IPS-18c (cell line): ENCODE data around the gene PDZRN3.

Experiments used
- H3K4me3 ChIP-seq: 2 replicates; pipeline ENCODE4 v1.7.0; 2013; ENCODE audit warnings: low read depth, mild to moderate bottlenecking, low read length, moderate library complexity; ENCODE audit not compliant: insufficient read depth
- H3K9me3 ChIP-seq: one replicate; pipeline ENCODE4 v1.6.1; 2013; ENCODE audit warnings: mild to moderate bottlenecking, low read length, moderate library complexity; ENCODE audit not compliant: control insufficient read depth, insufficient read depth

The PDZRN3 gene

DNA sequence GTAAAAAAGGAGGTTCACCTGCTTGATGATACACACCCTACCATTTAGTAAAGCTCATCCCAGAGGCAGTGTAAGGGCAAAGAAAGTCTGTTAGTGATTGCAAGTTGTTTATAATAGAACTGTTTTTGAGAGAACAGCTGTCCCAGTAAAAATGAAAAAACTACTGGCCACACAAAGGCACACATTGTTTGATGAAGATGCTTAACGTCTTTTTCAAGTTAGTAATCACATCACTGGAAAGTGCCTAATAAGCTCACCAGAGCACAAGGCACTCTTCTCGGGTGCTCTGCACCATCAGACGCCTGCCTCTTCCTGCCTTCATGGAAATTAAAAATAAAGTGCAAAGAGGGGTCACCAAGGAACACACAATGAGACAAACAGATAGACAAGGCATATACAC lies 186.9 kb downstream of the PDZRN3 start:
- no peak overlapping the region for H3K4me3 ChIP-seq
- H3K9me3 ChIP-seq: no peaks in the 10 kb centered on the region

DNA sequence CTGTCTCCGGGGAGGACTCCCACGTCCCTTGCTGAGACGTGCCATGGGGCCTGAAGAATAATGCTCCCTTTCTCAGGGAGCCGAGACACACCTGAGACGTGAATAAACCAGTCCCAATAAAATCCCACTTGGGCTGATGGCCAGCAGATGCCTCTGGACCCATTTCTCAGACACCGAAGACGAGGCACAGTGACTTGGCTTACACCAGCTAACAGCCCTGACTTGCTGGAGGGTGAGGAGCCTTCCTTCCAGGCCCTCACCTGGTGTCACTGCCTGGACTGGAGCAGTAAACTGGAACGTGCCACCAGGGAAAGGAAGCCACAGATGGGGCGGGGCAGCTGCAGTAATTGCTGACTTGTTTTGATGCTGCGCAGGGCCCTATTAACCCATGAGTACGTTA lies 189.7 kb downstream of the PDZRN3 start:
- no peak overlapping the region for H3K4me3 ChIP-seq

DNA sequence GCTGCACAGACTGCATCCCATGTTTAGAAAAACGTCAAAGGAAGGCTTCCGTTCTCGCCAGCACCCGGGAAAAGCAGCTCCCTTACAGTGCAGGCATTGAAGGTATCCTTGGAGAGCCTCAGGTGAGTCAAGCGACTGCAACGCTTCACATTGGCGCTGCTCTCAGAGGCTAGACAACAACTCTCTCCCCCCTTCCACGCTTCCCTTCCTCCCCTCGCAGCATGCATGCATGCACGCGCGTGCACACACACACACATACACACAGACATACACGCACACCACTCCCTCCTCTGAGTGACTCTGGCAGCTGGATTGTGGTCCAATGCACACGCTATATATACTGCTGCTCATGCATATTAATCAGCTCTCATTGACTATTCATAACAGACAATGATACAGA lies 191.1 kb downstream of the PDZRN3 start:
- Histone ChIP-seq H3K4me3 (no peak overlapping the region), H3K9me3 (no peaks in the 10 kb centered on the region)

More for the DNA sequence above, 189.7 kb downstream of the PDZRN3 start:
- no peaks in the 10 kb centered on the region for H3K9me3 ChIP-seq

DNA sequence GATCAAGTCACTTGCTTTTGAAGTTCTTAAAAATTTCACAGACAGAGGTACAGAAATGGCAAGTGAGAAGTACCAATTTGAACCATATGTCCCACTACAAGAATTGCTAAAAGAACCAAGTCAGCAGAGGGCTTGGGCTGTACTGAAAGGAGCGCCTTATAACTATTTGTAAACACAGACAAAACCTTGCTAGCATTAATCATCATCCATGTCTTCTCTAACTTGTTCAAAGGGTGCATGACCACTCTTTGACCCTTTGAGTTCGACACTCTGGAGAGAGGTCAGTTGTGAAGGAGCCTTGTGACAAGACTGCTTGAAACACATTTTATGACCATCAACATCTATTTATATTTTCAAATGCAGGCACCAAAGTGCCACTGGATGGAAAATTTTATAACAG lies 191.7 kb downstream of the PDZRN3 start:
- Histone ChIP-seq H3K4me3 (no peak overlapping the region), H3K9me3 (no peaks in the 10 kb centered on the region)

DNA sequence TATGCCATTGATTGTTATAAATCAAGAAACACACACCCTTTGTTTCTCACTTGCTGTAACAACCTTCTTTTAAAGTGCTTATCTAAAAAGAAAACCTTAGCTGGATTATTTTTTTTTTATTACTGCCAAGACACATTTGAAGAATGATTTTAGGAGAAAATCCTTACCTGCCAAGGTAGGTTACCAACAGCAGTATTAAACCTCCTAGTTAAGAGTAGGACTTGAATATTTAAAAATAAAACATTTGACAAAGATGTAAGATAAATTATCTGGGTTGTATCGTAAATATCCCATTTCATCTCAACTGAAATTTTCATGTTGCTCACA lies 192.1 kb downstream of the PDZRN3 start:
- Histone ChIP-seq H3K4me3 (no peak overlapping the region), H3K9me3 (no peaks in the 10 kb centered on the region)

DNA sequence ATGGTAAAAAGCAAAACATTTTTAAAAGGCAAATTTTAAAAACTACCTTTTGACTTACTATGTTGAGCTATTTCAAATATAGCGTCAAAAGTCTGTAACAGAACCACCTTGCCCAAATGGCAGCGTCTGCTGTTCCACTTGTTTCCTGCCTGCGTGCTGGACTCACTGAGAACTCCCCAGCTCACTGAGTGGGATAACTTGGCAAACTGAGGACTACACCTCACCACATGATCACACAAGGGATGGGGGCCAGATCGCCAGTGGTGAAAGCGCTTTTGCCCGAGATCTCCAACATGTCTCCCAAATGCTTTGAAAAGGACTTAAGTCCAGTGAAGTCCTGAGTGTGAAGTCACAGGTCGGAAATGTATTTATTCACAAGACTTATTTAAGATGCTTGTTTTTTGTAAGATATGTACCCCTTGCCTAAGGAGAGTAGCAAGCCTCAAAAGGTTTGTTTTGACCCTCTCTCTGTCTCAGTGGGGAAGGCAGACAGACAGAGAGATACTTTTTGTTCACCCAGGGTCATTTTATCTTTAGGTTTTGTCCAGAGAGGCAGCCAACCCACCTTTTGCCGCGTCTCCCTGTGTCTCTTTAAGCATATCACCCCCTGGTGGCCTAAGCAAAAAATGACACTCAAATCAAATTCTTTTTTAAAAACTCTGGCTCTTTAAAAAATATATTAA lies 192.6 kb downstream of the PDZRN3 start:
- no peak overlapping the region for H3K4me3 ChIP-seq
- no peaks in the 10 kb centered on the region for H3K9me3 ChIP-seq

DNA sequence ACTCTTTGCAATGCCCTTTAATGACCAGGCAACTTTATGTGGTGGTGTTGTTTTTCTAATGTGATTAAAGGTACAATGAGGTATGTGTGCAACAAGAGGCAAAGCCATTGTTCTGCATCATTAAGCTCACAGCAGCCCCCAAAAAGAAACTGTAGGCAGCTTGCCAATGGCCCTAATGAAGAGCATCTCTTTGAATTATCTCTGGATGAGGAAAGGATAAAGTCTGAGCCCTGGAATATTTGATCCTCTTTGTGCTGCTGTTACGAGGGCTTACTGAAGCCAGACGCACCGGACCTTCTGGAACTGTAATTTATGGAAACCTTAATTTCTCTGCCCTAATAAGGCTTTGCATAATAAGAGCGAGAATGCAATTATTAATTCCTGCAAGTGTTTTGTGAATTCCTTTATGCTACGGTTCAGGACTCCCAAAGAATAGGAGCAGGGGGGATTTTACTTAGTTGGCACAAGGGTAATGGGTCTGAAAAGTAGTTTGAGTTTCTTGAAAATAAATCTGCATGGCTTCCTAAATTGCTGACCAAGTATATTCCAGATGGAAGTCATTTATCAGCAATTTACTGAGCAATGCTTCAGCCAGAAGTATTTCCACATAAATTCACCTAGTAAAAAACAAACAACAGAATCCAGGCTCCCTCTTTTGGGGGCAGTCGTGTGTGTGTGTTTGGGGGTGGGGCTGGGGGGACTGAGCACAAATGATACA lies 193.4 kb downstream of the PDZRN3 start:
- no peak overlapping the region for H3K4me3 ChIP-seq
- no peaks in the 10 kb centered on the region for H3K9me3 ChIP-seq

DNA sequence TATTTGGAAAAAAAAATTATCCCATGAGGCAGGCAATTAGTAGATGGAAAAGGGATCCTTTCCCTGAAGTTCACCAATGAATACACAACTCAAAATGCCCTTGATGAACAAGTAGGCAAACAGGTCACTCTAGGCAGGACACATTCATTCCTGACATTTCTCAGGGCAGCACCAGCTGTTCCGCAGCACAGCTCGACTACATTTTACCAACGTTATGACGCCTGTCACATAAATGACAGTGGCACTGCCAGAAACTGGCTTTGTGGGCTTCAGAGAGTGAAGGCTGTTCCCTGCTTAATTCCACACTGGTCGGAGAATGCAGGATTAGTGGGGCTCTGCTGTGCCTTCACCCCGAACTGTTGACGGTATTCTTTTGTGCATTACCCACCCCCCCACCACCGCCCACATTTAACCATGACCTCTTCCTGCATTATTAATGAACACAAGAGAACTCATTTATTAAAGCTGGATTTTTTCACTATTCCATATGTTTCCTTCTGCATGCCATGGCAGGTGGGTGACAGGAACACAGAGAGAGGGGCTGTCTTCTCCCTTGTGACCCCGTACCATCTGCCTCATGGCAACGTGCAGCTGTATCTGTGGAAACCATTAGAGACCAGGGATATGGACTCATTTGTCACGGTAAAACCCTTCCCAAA lies 197.6 kb downstream of the PDZRN3 start:
- no peak overlapping the region for H3K4me3 ChIP-seq

DNA sequence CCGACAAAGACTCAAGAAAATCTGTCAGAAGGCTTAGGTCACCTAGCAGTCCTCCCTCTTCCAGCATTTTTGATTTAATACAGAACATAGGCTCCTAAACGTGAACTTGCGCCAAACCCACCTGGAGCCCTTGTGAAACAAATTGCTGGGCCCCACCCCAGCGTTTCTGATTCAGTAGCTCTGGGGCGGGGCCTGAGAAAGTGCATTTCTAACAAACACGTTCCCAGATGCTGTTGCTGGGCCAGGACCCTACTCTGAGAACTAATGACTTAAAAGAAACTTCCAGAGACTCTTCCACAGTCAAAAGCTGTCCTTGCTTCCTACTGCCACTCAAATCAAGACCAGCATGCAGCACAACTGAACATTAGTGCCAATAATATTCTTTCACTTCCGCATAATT lies 198.1 kb downstream of the PDZRN3 start:
- no peak overlapping the region for H3K4me3 ChIP-seq
- H3K9me3 ChIP-seq: no peaks in the 10 kb centered on the region

More for the DNA sequence above, 197.6 kb downstream of the PDZRN3 start:
- no peaks in the 10 kb centered on the region for H3K9me3 ChIP-seq

DNA sequence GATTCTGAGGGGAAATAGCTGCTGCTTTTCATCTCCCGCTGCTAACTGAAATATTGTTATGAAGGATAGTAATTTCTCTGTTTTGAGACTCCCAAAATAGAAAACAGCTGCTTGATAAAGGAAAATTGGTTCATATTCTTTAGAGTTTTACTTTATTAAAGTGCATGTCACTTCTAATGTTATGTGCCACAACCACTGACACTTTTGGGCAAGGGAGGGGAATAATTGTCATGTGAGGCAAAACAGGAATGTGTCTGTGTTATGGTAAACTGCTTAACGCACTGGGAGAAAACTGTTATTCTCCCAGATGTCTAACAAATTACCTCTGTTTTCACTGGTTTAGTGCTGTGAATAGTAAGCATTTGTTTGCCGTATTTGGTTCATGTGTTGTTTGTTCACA lies 201.6 kb downstream of the PDZRN3 start:
- no peak overlapping the region for H3K4me3 ChIP-seq
- no peaks in the 10 kb centered on the region for H3K9me3 ChIP-seq

DNA sequence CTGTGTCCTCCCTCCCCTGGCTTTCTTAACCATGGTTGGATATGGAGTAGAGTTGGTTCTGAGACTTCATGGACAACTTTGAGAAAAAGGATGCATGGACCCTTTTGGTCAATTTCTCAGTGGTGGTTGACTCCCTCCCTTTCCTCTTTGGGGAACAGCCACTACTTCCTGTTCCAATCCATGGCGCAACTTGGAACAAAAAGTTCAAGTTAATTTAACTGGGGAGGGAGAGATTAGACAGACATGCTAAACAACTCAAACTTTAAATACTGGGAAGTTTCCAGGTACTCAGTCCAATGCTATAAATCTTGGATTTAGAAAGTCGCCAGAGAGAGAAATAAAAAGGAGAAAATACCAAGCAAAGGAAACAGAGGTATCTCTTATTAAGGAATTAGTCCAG lies 202.2 kb downstream of the PDZRN3 start:
- Histone ChIP-seq H3K9me3 (no peaks in the 10 kb centered on the region), H3K4me3 (no peak overlapping the region)

DNA sequence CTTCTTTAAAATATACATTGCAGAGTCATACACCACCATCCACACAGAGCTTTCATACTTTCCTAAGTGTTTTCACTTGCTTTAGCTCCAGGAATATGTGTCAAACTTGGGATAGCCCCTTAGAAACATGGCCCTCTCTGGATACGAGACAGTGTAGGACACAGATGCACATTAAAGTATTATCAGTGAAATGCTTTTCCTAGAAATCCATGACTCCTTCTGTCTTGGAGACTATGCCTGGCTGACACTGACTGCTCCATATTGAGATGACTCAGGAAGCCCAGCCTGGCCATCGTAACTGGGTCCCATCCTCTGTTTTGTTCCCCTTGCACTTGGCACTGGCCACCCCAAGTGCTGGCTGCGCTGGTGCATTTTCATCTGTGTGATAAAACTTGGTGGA lies 204.8 kb downstream of the PDZRN3 start:
- no peak overlapping the region for H3K4me3 ChIP-seq
- H3K9me3 ChIP-seq: no peaks in the 10 kb centered on the region

DNA sequence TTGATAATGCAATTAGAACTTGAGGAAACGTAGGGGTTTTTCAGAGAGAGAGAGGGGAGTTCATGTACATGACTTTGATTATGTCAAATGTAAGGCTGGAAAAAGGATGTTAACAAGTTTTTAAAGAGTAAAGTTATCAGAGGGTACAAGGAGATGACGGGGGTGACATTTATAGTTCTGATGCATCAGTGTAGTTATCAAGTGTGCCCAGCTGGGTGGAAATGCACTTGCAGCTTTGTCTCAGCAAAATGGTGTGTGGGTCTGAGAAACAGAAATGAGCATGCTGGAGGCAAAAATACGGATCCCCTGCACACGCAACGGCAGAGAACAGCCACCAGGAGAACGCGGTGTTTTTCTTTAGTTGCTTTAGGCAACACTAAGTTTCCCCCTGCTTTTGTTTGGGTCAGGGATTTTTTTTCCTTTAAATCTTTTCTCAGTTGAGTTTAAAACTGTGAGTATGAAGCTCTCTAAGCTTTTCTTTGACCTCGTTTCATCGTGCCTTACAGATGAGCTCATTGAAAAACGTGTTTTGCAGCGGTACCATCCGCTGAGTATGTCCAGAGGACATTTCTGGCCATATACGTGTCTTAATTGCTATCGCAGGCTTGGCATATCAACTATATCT lies 205.4 kb downstream of the PDZRN3 start:
- no peaks in the 10 kb centered on the region for H3K9me3 ChIP-seq
- H3K4me3 ChIP-seq: no peak overlapping the region

DNA sequence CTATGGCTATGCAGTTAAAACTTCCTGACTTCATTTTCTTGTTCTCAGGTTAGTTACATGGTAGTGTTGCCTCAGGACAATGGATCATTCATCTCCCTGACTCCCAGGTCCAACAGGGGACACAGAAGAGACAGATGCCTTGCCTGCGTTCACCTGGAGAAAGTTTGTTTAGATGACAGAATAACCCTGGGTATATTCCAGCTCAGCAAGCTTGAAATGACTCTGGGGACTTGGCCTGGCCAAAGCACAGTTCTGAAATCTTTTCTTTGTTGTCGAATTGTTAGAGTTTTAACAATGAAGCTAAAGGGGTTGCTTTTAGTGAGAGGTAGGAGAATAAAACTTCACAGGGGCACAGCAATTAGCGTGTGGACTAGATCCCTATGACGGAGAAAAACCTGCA lies 206.1 kb downstream of the PDZRN3 start:
- H3K4me3 ChIP-seq: no peak overlapping the region
- H3K9me3 ChIP-seq: no peaks in the 10 kb centered on the region

DNA sequence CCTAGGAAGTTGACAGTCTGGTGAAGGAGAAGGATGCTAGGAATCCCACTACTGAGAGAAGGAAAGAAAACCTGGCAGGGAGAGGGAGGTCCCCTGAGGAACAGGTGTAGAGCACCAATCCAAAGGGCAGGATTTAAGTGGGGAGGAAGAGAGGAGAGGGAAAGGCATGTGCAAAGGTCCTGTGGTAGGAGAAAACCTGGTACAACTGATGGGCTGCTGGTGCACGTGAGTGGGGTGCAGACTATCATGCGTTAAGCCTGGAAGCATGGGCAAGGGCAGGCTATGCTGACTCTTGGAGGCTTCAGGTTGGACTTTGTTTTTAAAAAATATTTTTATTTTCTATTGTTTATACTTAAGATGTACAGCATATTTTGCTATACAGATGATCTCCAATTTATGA lies 209.6 kb downstream of the PDZRN3 start:
- no peak overlapping the region for H3K4me3 ChIP-seq
- no peaks in the 10 kb centered on the region for H3K9me3 ChIP-seq

DNA sequence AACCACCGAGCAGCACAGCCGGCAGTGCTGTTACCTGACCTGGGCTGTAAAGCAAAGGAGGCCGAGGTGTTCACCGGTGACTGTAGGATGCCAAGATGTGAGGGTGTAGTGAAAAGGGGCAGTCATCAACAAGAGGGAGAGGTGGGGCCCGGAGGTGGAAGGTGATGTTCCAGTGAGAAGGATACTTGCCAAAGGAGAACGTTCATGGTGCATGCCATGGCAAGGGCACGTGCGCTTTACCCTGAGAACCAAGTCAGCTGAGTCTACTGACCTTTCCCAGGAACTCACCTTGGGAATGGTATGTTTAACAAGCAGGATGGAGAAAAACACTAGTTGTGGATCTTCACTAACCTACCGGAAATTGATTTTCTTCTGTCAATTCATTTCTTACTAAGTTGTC lies 211.1 kb downstream of the PDZRN3 start:
- Histone ChIP-seq H3K4me3 (no peak overlapping the region), H3K9me3 (no peaks in the 10 kb centered on the region)

DNA sequence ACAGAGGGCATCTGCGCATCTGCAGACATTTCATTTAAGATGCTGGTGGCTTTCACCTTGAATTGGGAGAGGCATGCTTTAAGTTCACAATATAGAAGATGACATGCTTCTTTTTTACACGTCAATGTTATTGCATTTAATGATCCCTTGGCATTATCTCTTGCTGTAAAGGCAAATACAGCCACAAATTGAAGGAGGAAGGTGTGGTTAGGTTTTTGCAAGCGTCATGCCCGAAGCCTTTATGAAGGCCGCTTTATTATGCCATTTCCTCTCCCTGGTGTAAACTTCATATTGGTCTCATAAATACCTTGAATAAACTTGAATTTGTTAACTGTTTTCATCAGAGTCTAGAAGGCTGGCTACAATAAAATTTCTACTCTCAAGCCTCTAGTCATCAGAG lies 212.7 kb downstream of the PDZRN3 start:
- H3K9me3 ChIP-seq: no peaks in the 10 kb centered on the region
- H3K4me3 ChIP-seq: no peak overlapping the region

DNA sequence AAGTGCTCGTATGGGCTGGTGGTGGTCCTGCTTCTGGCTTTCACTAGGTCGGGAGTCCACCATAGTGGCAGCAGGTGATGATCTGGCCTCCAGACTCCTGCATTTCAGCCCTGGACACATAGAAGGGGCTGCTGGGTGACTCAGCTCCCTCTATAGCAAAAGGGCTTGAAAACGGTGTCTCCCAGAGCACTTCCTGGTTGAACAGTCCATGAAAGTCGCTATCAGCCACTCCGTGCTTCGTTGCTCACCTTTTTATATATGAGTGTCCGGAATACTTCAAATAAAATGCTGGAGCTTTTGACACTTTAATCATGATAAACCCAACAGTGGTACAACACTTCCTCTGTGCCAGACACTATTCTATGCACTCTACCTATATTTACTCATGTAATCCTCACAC lies 213.2 kb downstream of the PDZRN3 start:
- Histone ChIP-seq H3K4me3 (no peak overlapping the region), H3K9me3 (no peaks in the 10 kb centered on the region)
